ENCODE data around the gene DSG2. TPM values are rescaled to one million over a fixed set of nuclear protein-coding genes. Genes with fewer than 3 reads are reported as not detected.
A peak's percentile ranks its signal among the peaks of the same experiment; 100 is the strongest.

Gene DSG2
- total RNA-seq, 1 donor from 2014 or later, result 0.18 TPM

DNA sequence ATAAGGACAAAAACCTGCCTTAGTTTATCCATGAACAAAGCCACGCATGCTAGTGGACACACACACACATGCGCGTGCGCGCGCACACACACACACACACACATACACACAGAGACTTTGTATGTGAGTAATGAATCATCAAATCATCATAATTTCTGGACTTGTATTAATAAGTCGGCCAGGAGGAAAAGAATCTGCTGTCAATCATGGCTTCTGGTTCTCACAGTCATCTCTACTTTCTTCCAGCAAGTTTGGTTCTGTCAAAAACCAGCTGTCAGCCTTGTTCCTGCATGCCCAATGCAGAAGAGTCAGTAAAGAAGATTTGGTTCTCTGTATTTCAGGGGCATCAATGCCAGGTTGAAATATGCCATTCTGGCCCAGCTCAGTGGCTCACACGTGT is 92.6 kb downstream of the DSG2 start:
- H3K27me3 Mint-ChIP-seq (ENCODE audit: insufficient read depth), result peaks cover 2% of the 10 kb centered on the region
- no peaks in the 10 kb centered on the region for H3K36me3 Mint-ChIP-seq (ENCODE audit: low read depth)
- no peak for DNase-seq (ENCODE audit: low spot score)
- H3K27ac Mint-ChIP-seq, result no peak overlapping the region
- H3K4me1 Mint-ChIP-seq (ENCODE audit: low read depth), result no peaks in the 10 kb centered on the region
- H3K4me3 Mint-ChIP-seq, result no peak overlapping the region
- H3K9me3 Mint-ChIP-seq, result no peaks in the 10 kb centered on the region
- intact Hi-C loops (cut with micrococcal nuclease), result no loop called here

DNA sequence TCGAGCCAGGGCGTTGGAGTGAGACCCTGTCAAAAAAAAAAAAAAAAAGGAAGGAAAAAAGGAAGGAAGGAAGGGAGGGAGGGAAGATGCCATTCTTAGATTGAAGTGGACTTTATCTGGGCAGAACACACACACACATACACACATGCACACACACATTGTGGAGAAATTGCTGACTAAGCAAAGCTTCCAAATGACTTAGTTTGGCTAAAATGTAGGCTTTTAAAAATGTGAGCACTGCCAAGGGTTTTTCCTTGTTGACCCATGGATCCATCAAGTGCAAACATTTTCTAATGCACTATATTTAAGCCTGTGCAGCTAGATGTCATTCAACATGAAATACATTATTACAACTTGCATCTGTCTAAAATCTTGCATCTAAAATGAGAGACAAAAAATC is 93.1 kb downstream of the DSG2 start:
- Mint-ChIP-seq H3K9me3 (no peaks in the 10 kb centered on the region), H3K27ac (no peak overlapping the region), H3K36me3 (ENCODE audit: low read depth) (no peaks in the 10 kb centered on the region), H3K27me3 (ENCODE audit: insufficient read depth) (peaks cover 2% of the 10 kb centered on the region), H3K4me1 (ENCODE audit: low read depth) (no peaks in the 10 kb centered on the region), H3K4me3 (no peak overlapping the region)
- intact Hi-C loops (cut with micrococcal nuclease), result no loop called here
- DNase-seq (ENCODE audit: low spot score), result no peak

DNA sequence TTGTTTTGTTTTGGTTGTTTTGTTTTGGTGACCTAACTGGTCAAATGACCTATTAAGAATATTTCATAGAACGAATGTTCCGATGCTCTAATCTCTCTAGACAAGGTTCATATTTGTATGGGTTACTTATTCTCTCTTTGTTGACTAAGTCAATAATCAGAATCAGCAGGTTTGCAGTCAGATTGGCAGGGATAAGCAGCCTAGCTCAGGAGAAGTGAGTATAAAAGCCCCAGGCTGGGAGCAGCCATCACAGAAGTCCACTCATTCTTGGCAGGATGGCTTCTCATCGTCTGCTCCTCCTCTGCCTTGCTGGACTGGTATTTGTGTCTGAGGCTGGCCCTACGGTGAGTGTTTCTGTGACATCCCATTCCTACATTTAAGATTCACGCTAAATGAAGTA is 93.7 kb downstream of the DSG2 start, which contains the start of gene TTR:
TTR (plus strand) TSS at position 250 of the 400 bp plus-strand sequence; CDS start at position 276, 26 bp downstream.
- H3K9me3 Mint-ChIP-seq, result no peaks in the 10 kb centered on the region
- no peak within 1 kb of the TSS for H3K27ac Mint-ChIP-seq
- no peak within 1 kb of the TSS for H3K4me3 Mint-ChIP-seq
- intact Hi-C loops (cut with micrococcal nuclease), result no loop called here
- H3K4me1 Mint-ChIP-seq (ENCODE audit: low read depth), result no peaks in the 10 kb centered on the region
- H3K27me3 Mint-ChIP-seq (ENCODE audit: insufficient read depth), result peaks cover 2% of the 10 kb centered on the region
- no peaks in the 10 kb centered on the region for H3K36me3 Mint-ChIP-seq (ENCODE audit: low read depth)
- DNase-seq (ENCODE audit: low spot score), result no peak

GRCh38 chr18:31592506-31593157 is 94.7 kb downstream of the DSG2 start:
- H3K4me3 Mint-ChIP-seq, result no peak overlapping the region
- H3K9me3 Mint-ChIP-seq, result no peaks in the 10 kb centered on the region
- no peaks in the 10 kb centered on the region for H3K4me1 Mint-ChIP-seq (ENCODE audit: low read depth)
- no peak overlapping the region for H3K27ac Mint-ChIP-seq
- H3K36me3 Mint-ChIP-seq (ENCODE audit: low read depth), result no peaks in the 10 kb centered on the region
- intact Hi-C loops (cut with micrococcal nuclease), result no loop called here
- no peak for DNase-seq (ENCODE audit: low spot score)
- H3K27me3 Mint-ChIP-seq (ENCODE audit: insufficient read depth), result peaks cover 2% of the 10 kb centered on the region

DNA sequence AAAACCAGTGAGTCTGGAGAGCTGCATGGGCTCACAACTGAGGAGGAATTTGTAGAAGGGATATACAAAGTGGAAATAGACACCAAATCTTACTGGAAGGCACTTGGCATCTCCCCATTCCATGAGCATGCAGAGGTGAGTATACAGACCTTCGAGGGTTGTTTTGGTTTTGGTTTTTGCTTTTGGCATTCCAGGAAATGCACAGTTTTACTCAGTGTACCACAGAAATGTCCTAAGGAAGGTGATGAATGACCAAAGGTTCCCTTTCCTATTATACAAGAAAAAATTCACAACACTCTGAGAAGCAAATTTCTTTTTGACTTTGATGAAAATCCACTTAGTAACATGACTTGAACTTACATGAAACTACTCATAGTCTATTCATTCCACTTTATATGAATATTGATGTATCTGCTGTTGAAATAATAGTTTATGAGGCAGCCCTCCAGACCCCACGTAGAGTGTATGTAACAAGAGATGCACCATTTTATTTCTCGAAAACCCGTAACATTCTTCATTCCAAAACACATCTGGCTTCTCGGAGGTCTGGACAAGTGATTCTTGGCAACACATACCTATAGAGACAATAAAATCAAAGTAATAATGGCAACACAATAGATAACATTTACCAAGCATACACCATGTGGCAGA is 97.3 kb downstream of the DSG2 start:
- intact Hi-C loops (cut with micrococcal nuclease), result no loop called here
- Mint-ChIP-seq H3K27ac (no peak overlapping the region), H3K36me3 (ENCODE audit: low read depth) (no peaks in the 10 kb centered on the region), H3K9me3 (no peaks in the 10 kb centered on the region), H3K4me3 (no peak overlapping the region), H3K27me3 (ENCODE audit: insufficient read depth) (peaks cover 2% of the 10 kb centered on the region), H3K4me1 (ENCODE audit: low read depth) (no peaks in the 10 kb centered on the region)
- no peak for DNase-seq (ENCODE audit: low spot score)

GRCh38 chr18:31596081-31596872 is 98.3 kb downstream of the DSG2 start:
- Mint-ChIP-seq H3K4me1 (ENCODE audit: low read depth) (no peaks in the 10 kb centered on the region), H3K9me3 (no peaks in the 10 kb centered on the region), H3K27me3 (ENCODE audit: insufficient read depth) (peaks cover 2% of the 10 kb centered on the region), H3K36me3 (ENCODE audit: low read depth) (no peaks in the 10 kb centered on the region), H3K4me3 (no peak overlapping the region), H3K27ac (peak overlapping the region; percentile 1)
- no peak for DNase-seq (ENCODE audit: low spot score)
- intact Hi-C loops (cut with micrococcal nuclease), result no loop called here

- Mint-ChIP-seq H3K4me1 (ENCODE audit: low read depth) (no peaks in the 10 kb centered on the region), H3K27me3 (ENCODE audit: insufficient read depth) (peaks cover 2% of the 10 kb centered on the region), H3K4me3 (no peak overlapping the region), H3K36me3 (ENCODE audit: low read depth) (no peaks in the 10 kb centered on the region), H3K27ac (no peak overlapping the region), H3K9me3 (no peaks in the 10 kb centered on the region)
- intact Hi-C loops (cut with micrococcal nuclease), result no loop called here
- DNase-seq (ENCODE audit: low spot score), result no peak
Measured at GRCh38 chr18:31598021-31598805, 100.2 kb downstream of the DSG2 start.

Other genes with a start within 250 kb of the DSG2 start
- not detected in 2 replicates for gene DSG1, start 180.0 kb upstream of the DSG2 start, total RNA-seq
- gene DSG4, start 121.4 kb upstream of the DSG2 start, total RNA-seq, result not detected in 2 replicates
- not detected in 2 replicates for gene DSG3, start 50.4 kb upstream of the DSG2 start, total RNA-seq
- not detected in 2 replicates for gene TTR, start 93.7 kb downstream of the DSG2 start, total RNA-seq
- gene B4GALT6, start 186.4 kb downstream of the DSG2 start, total RNA-seq, result 1.8 and 3.0 TPM in 2 replicates